SK-N-SH (cell line): Measurements from ENCODE around the gene ERC2. TPM values are rescaled to one million over a fixed set of nuclear protein-coding genes. Genes with fewer than 3 reads are reported as not detected.

Experiments used
- CTCF ChIA-PET: fragments of 300-600, 350-600 bp; formaldehyde crosslinking; extraction: SDS; loops from one replicate; lab custom pipeline; 2021; lab: Yijun Ruan, JAX
- POLR2A ChIA-PET: fragments of 350-600 bp; sonication (Branson Sonifier 250); formaldehyde crosslinking; extraction: SDS; loops from one replicate; lab custom pipeline; 2020; ENCODE audit warnings: antibody characterized with exemption, inconsistent platforms; lab: Yijun Ruan, JAX
- DNase-seq: peaks from one replicate; pipeline ENCODE4 v3.0.0; 2012
- H2AFZ ChIP-seq: fragments of 200-600 bp; sonication (generic); 2 replicates; pipeline ENCODE4 v1.8.1; 2016; ENCODE audit warnings: antibody characterized with exemption, mild to moderate bottlenecking, low read depth
- H3F3A ChIP-seq: fragments of 200-600 bp; sonication (generic); replicated peaks from 2 replicates; pipeline ENCODE3; 2016; ENCODE audit warnings: antibody characterized with exemption, mild to moderate bottlenecking; ENCODE audit not compliant: insufficient read depth
- H3K27ac ChIP-seq, 2 experiments: fragments of 200-500 bp in 1 of 2; fragments of 200-600 bp in 1 of 2; sonication (Bioruptor generic) in 1 of 2; sonication (generic), shearing (Covaris generic) in 1 of 2; 2 replicates each; pipeline versions ENCODE4 v1.5.1 to v1.6.1; 2014 to 2016; ENCODE audit warnings: low read depth in 2 of 2, inconsistent platforms in 1 of 2, low read length in 1 of 2, mild to moderate bottlenecking in 1 of 2, mixed read lengths in 1 of 2
- H3K27me3 ChIP-seq: fragments of 200-600 bp; sonication (generic), shearing (Covaris generic); 2 replicates; pipeline ENCODE4 v1.6.1; 2016; ENCODE audit warnings: mixed run types; ENCODE audit not compliant: insufficient read depth
- H3K36me3 ChIP-seq, 2 experiments: fragments of 200-500 bp in 1 of 2; fragments of 200-600 bp in 1 of 2; sonication (Bioruptor generic) in 1 of 2; sonication (generic) in 1 of 2; replicated peaks in 1 of 2; 2 replicates each; pipeline versions ENCODE3 to v1.5.1; 2014 to 2016; ENCODE audit warnings: low read length in 1 of 2, mild to moderate bottlenecking in 1 of 2; ENCODE audit not compliant: insufficient read depth in 2 of 2, control insufficient read depth in 1 of 2
- H3K4me1 ChIP-seq, 2 experiments: fragments of 200-500 bp in 1 of 2; fragments of 200-600 bp in 1 of 2; sonication (Bioruptor generic) in 1 of 2; sonication (generic), shearing (Covaris generic) in 1 of 2; 2 replicates each; pipeline versions ENCODE4 v1.5.1 to v1.6.1; 2014 to 2016; ENCODE audit warnings: low read depth in 1 of 2, low read length in 1 of 2, mixed run types in 1 of 2; ENCODE audit not compliant: insufficient read depth in 2 of 2, control insufficient read depth in 1 of 2
- H3K4me2 ChIP-seq: fragments of 200-600 bp; sonication (generic), shearing (Covaris generic); 2 replicates; pipeline ENCODE4 v1.6.1; 2017; ENCODE audit warnings: mixed run types
- H3K4me3 ChIP-seq, 2 experiments: fragments of 200-500 bp in 1 of 2; fragments of 200-600 bp in 1 of 2; sonication (Bioruptor generic) in 1 of 2; sonication (generic), shearing (Covaris generic) in 1 of 2; 2 replicates each; pipeline versions ENCODE4 v1.5.1 to v1.8.1; 2014 to 2016; ENCODE audit warnings: low read depth in 2 of 2, inconsistent platforms in 1 of 2, low read length in 1 of 2, mild to moderate bottlenecking in 1 of 2, mixed read lengths in 1 of 2, moderate library complexity in 1 of 2
- H3K79me2 ChIP-seq: fragments of 200-600 bp; sonication (generic); 2 replicates; pipeline ENCODE4 v1.8.1; 2017; ENCODE audit warnings: mild to moderate bottlenecking; ENCODE audit not compliant: insufficient read depth
- H3K9ac ChIP-seq: fragments of 200-600 bp; sonication (generic); 2 replicates; pipeline ENCODE4 v1.6.1; 2017; ENCODE audit warnings: mixed run types
- H3K9me2 ChIP-seq: fragments of 200-600 bp; sonication (generic); 2 replicates; pipeline ENCODE4 v1.6.1; 2017; ENCODE audit warnings: mixed run types
- H3K9me3 ChIP-seq: fragments of 200-600 bp; sonication (generic); 2 replicates; pipeline ENCODE4 v1.6.1; 2017; ENCODE audit warnings: mixed run types, mild to moderate bottlenecking, moderate library complexity
- H4K20me1 ChIP-seq: fragments of 200-600 bp; sonication (generic); 2 replicates; pipeline ENCODE4 v1.6.1; 2017; ENCODE audit warnings: mild to moderate bottlenecking, mixed run types; ENCODE audit not compliant: insufficient read depth
- CHD2 ChIP-seq: fragments of 150-350 bp; IDR thresholded peaks from 2 replicates; pipeline ENCODE4 v1.6.1; 2018; ENCODE audit warnings: low read length; ENCODE audit not compliant: partially characterized antibody
- ELF1 ChIP-seq: IDR thresholded peaks from 2 replicates; pipeline ENCODE4 v1.4.0; 2012
- EP300 ChIP-seq, 2 experiments: IDR thresholded peaks; 2 replicates each; pipeline versions ENCODE4 v1.4.0 to v1.6.1; 2012; ENCODE audit warnings: borderline replicate concordance in 1 of 2, low read depth in 1 of 2, low read length in 1 of 2
- EZH2phosphoT487 ChIP-seq: fragments of 200-600 bp; sonication (generic); IDR thresholded peaks from 2 replicates; pipeline ENCODE4 v1.6.1; 2017; ENCODE audit warnings: low read depth, mixed run types, mild to moderate bottlenecking, antibody characterized with exemption, moderate library complexity, borderline replicate concordance
- FOSL2 ChIP-seq: IDR thresholded peaks from 2 replicates; pipeline ENCODE4 v1.4.0; 2012; ENCODE audit warnings: low read depth, mild to moderate bottlenecking, moderate library complexity, borderline replicate concordance
- FOXJ3 ChIP-seq: sonication (generic); formaldehyde crosslinking; IDR thresholded peaks from 2 replicates; pipeline ENCODE4 v1.5.1; 2020; ENCODE audit warnings: mild to moderate bottlenecking, missing genetic modification reagents
- FOXM1 ChIP-seq: IDR thresholded peaks from 2 replicates; pipeline ENCODE4 v1.4.0; 2012; ENCODE audit warnings: low read depth, mild to moderate bottlenecking
- GABPA ChIP-seq: IDR thresholded peaks from 2 replicates; pipeline ENCODE4 v1.4.0; 2012; ENCODE audit warnings: low read depth, mild to moderate bottlenecking
- GATA2 ChIP-seq: sonication (generic); formaldehyde crosslinking; IDR thresholded peaks from 2 replicates; pipeline ENCODE4 v1.5.0; 2020; ENCODE audit warnings: mild to moderate bottlenecking, missing genetic modification reagents
- MEF2A ChIP-seq: IDR thresholded peaks from 2 replicates; pipeline ENCODE4 v1.4.0; 2012; ENCODE audit warnings: low read depth, borderline replicate concordance
- MXI1 ChIP-seq: IDR thresholded peaks from 2 replicates; pipeline ENCODE4 v1.6.1; 2012; ENCODE audit warnings: mild to moderate bottlenecking, low read depth, low read length, improper control_type of control experiment
- NFIC ChIP-seq: IDR thresholded peaks from 2 replicates; pipeline ENCODE4 v1.4.0; 2012; ENCODE audit warnings: borderline replicate concordance
- RAD21 ChIP-seq: IDR thresholded peaks from 2 replicates; pipeline ENCODE4 v1.6.1; 2012; ENCODE audit warnings: mild to moderate bottlenecking, low read length
- RCOR1 ChIP-seq: fragments of 150-350 bp; IDR thresholded peaks from 2 replicates; pipeline ENCODE4 v1.6.1; 2017; ENCODE audit warnings: antibody characterized with exemption, low read length
- RFX5 ChIP-seq: IDR thresholded peaks from 2 replicates; pipeline ENCODE4 v1.6.1; 2012; ENCODE audit warnings: mild to moderate bottlenecking, improper control_type of control experiment, low read length
- RXRA ChIP-seq: IDR thresholded peaks from 2 replicates; pipeline ENCODE4 v1.4.0; 2012; ENCODE audit warnings: low read depth, mild to moderate bottlenecking, borderline replicate concordance
- SMC3 ChIP-seq: IDR thresholded peaks from 2 replicates; pipeline ENCODE4 v1.6.1; 2012; ENCODE audit warnings: low read depth, low read length, improper control_type of control experiment
- TAF1 ChIP-seq: IDR thresholded peaks from 2 replicates; pipeline ENCODE4 v1.6.1; 2012; ENCODE audit warnings: low read depth, mild to moderate bottlenecking, low read length, moderate library complexity, borderline replicate concordance
- WGBS: methylation state at CpG from one replicate; pipeline ENCODE4 v1.1.6; 2017; ENCODE audit warnings: low lambda C conversion rate; 5-methylcytosine and 5-hydroxymethylcytosine counted together
- polyA plus RNA-seq, 3 experiments: library from polyadenylated mRNA; depleted of rRNA; stranded (reverse); fragments of >200 nt; gene quantifications; 2 replicates each; pipeline ENCODE4 v1.2.3, GENCODE V29; 2012
- TF ChIP-seq, protein P1 (sequence below): fragments of 200-600 bp; sonication (generic); IDR thresholded peaks from 2 replicates; pipeline ENCODE4 v1.6.1; 2017; ENCODE audit warnings: antibody characterized with exemption, mild to moderate bottlenecking, moderate library complexity
- TF ChIP-seq, protein P2 (sequence below): fragments of 150-350 bp; IDR thresholded peaks from 2 replicates; pipeline ENCODE4 v1.6.1; 2016; ENCODE audit warnings: mild to moderate bottlenecking, low read depth, low read length
- TF ChIP-seq, protein P3 (sequence below): IDR thresholded peaks from 2 replicates; pipeline ENCODE4 v1.6.1; 2012; ENCODE audit warnings: mild to moderate bottlenecking, low read depth, low read length, moderate library complexity
- TF ChIP-seq, protein P4 (sequence below): fragments of 150-350 bp; IDR thresholded peaks from 2 replicates; pipeline ENCODE4 v1.6.1; 2017; ENCODE audit warnings: antibody characterized with exemption, low read length, low read depth, borderline replicate concordance

The ERC2 gene
- polyA plus RNA-seq, 1 of the 3 experiments (the other 2 are of a cell fraction), result 1.6 TPM

DNA sequence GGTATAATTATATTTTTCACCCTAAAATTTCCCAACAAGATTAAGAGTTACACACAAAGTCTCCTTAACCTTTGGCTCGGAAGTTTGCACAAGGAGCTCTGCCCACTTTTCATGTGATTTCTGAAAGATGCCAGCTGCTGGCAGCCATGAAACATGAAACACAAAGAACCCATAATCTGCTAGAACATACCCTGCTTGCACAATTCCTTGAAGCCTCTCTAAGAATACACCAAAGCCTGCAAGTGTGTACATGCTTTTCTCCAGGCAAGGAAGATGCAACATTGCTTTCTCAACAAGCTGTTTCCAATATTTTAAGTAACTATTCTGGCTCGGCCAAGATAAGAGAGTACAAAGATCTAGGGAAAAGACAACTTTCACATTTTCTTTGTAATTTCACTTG is 799.1 kb downstream of the ERC2 start:
- WGBS, result 81% methylated on average over 2 of the region's 2 CpGs
- Histone ChIP-seq H3F3A (no peaks in the 10 kb centered on the region), H3K4me3 (no peak overlapping the region), H3K9ac (no peak overlapping the region), H3K27me3 (no peaks in the 10 kb centered on the region), H4K20me1 (no peaks in the 10 kb centered on the region), H3K4me2 (no peak overlapping the region), H3K9me2 (no peaks in the 10 kb centered on the region), H3K36me3 (no peaks in the 10 kb centered on the region), H3K9me3 (no peaks in the 10 kb centered on the region), H2AFZ (no peak overlapping the region), H3K79me2 (no peaks in the 10 kb centered on the region), H3K27ac (no peak overlapping the region), H3K4me1 (peaks cover 0 to 5% of the 10 kb centered on the region in 2 experiments; a peak in 1 of 4 replicates)
- DNase-seq, result no peak
- TF ChIP-seq RCOR1 (no peak), ELF1 (no peak), EP300 (IDR thresholded peaks at IDR 0.05; ENCODE audit: borderline replicate concordance in 1 of 2, low read depth in 1 of 2, low read length in 1 of 2) (no peak), SMC3 (no peak), RAD21 (no peak), RFX5 (no peak), FOSL2 (no peak), FOXM1 (no peak), MEF2A (no peak), NFIC (no peak), FOXJ3 (CRISPR knock-in tag) (no peak), EZH2phosphoT487 (no peak), GABPA (no peak), CHD2 (no peak)
- TF ChIP-seq, protein P1, sequence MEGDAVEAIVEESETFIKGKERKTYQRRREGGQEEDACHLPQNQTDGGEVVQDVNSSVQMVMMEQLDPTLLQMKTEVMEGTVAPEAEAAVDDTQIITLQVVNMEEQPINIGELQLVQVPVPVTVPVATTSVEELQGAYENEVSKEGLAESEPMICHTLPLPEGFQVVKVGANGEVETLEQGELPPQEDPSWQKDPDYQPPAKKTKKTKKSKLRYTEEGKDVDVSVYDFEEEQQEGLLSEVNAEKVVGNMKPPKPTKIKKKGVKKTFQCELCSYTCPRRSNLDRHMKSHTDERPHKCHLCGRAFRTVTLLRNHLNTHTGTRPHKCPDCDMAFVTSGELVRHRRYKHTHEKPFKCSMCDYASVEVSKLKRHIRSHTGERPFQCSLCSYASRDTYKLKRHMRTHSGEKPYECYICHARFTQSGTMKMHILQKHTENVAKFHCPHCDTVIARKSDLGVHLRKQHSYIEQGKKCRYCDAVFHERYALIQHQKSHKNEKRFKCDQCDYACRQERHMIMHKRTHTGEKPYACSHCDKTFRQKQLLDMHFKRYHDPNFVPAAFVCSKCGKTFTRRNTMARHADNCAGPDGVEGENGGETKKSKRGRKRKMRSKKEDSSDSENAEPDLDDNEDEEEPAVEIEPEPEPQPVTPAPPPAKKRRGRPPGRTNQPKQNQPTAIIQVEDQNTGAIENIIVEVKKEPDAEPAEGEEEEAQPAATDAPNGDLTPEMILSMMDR, result no peak
- TF ChIP-seq, protein P2, sequence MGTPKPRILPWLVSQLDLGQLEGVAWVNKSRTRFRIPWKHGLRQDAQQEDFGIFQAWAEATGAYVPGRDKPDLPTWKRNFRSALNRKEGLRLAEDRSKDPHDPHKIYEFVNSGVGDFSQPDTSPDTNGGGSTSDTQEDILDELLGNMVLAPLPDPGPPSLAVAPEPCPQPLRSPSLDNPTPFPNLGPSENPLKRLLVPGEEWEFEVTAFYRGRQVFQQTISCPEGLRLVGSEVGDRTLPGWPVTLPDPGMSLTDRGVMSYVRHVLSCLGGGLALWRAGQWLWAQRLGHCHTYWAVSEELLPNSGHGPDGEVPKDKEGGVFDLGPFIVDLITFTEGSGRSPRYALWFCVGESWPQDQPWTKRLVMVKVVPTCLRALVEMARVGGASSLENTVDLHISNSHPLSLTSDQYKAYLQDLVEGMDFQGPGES, result no peak
- ChIA-PET CTCF (interaction anchor here (1.2 to 1.4 kb wide), 2 partner anchors 10 to 11 kb away, joined by 3 to 5 read pairs; no protein-coding TSS in a partner anchor), POLR2A (no interaction called here)

DNA sequence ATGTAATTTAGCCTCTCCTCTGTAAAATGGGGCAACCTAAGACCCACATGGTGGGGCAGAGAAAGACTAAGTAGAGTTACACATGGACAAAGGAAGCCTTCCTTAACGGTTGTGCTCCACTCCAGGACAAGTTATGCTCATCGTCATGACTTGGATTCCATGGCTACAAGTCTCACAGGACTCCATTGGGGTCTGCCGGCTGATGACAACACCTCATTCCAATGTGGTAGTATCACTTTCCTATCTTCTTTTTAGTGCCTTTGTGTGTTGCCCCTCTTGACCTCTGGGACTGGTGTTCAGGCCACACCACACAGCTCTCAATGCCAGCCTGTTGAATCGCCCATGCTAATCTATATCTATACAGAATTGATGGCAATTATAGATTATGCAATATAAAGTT is 799.9 kb downstream of the ERC2 start:
- Histone ChIP-seq H3K4me2 (0 out of 2 replicates have a peak overlapping the region, but pooled peaks have one; percentile 11), H3K27me3 (no peaks in the 10 kb centered on the region), H3K27ac (no peak overlapping the region), H3K79me2 (no peaks in the 10 kb centered on the region), H4K20me1 (no peaks in the 10 kb centered on the region), H3F3A (no peaks in the 10 kb centered on the region), H2AFZ (no peak overlapping the region), H3K9ac (no peak overlapping the region), H3K4me1 (no peaks in the 10 kb centered on the region), H3K9me3 (no peaks in the 10 kb centered on the region), H3K4me3 (no peak overlapping the region), H3K36me3 (no peaks in the 10 kb centered on the region), H3K9me2 (no peaks in the 10 kb centered on the region)
- no peak for DNase-seq
- CTCF ChIA-PET, result interaction anchor here (1.2 to 1.4 kb wide), 2 partner anchors 10 to 11 kb away, joined by 3 to 5 read pairs; no protein-coding TSS in a partner anchor
- POLR2A ChIA-PET, result no interaction called here
- WGBS, result 55% methylated on average over 2 of the region's 4 CpGs
- TF ChIP-seq, protein P3, sequence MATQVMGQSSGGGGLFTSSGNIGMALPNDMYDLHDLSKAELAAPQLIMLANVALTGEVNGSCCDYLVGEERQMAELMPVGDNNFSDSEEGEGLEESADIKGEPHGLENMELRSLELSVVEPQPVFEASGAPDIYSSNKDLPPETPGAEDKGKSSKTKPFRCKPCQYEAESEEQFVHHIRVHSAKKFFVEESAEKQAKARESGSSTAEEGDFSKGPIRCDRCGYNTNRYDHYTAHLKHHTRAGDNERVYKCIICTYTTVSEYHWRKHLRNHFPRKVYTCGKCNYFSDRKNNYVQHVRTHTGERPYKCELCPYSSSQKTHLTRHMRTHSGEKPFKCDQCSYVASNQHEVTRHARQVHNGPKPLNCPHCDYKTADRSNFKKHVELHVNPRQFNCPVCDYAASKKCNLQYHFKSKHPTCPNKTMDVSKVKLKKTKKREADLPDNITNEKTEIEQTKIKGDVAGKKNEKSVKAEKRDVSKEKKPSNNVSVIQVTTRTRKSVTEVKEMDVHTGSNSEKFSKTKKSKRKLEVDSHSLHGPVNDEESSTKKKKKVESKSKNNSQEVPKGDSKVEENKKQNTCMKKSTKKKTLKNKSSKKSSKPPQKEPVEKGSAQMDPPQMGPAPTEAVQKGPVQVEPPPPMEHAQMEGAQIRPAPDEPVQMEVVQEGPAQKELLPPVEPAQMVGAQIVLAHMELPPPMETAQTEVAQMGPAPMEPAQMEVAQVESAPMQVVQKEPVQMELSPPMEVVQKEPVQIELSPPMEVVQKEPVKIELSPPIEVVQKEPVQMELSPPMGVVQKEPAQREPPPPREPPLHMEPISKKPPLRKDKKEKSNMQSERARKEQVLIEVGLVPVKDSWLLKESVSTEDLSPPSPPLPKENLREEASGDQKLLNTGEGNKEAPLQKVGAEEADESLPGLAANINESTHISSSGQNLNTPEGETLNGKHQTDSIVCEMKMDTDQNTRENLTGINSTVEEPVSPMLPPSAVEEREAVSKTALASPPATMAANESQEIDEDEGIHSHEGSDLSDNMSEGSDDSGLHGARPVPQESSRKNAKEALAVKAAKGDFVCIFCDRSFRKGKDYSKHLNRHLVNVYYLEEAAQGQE, result no peak
- no peak for TF ChIP-seq FOXJ3 (CRISPR knock-in tag)
- no peak for TF ChIP-seq MXI1
- no peak for TF ChIP-seq TAF1
- TF ChIP-seq, protein P4, sequence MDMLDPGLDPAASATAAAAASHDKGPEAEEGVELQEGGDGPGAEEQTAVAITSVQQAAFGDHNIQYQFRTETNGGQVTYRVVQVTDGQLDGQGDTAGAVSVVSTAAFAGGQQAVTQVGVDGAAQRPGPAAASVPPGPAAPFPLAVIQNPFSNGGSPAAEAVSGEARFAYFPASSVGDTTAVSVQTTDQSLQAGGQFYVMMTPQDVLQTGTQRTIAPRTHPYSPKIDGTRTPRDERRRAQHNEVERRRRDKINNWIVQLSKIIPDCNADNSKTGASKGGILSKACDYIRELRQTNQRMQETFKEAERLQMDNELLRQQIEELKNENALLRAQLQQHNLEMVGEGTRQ, result no peak
- TF ChIP-seq RCOR1, result no peak
- TF ChIP-seq GABPA, result no peak
- TF ChIP-seq RXRA, result no peak
- TF ChIP-seq GATA2 (CRISPR knock-in tag), result no peak
